SU-DHL-6 (cell line): Measurements from ENCODE around the gene EXOC6B.

Source experiments
- CTCF ChIP-seq: fragments of 200-600 bp; sonication (generic); IDR thresholded peaks from one replicate; pipeline ENCODE4 v1.5.1; 2017; ENCODE audit warnings: antibody characterized with exemption, mild to moderate bottlenecking, low read length, moderate library complexity; ENCODE audit not compliant: insufficient read depth, poor library complexity, severe bottlenecking
- EZH2phosphoT487 ChIP-seq: fragments of 200-600 bp; sonication (generic), shearing (Covaris generic); conservative IDR thresholded peaks from 2 replicates; pipeline ENCODE4 v1.6.1; 2018; ENCODE audit warnings: mild to moderate bottlenecking, antibody characterized with exemption, low read length, moderate library complexity, mixed read lengths

- TF ChIP-seq CTCF (peak; percentile 39), EZH2phosphoT487 (no peak)
Observed at GRCh38 chr2:72579591-72580180, 246.1 kb downstream of the EXOC6B start.
